ENCODE results near the gene SPATA7. TPM values are rescaled to one million over a fixed set of nuclear protein-coding genes. Genes with fewer than 3 reads are reported as not detected.

Gene SPATA7
- total and polyA plus RNA-seq, 9 of the 15 experiments (the other 6 are each of a cell fraction or from before 2014, with no cell fraction given), result 0.80 to 3.3 (median 2.5) TPM

- ATAC-seq (no peak), DNase-seq (ENCODE audit: extremely low read depth in 1 of 4, low spot score in 3 of 4) (no peak), FAIRE-seq (no peak)
- Histone ChIP-seq H3K27me3 (ENCODE audit: control insufficient read depth in 2 of 2, insufficient read depth in 2 of 2, low read length in 2 of 2) (no peaks in the 10 kb centered on the region), H4K20me1 (replicated peaks; ENCODE audit: control insufficient read depth, insufficient read depth, low read length) (no peaks in the 10 kb centered on the region), H3K27ac (ENCODE audit: extremely low read depth, low read depth, low read length) (no peak overlapping the region), H3K9me3 (replicated peaks; ENCODE audit: control insufficient read depth, insufficient read depth, low read depth, low read length) (no peaks in the 10 kb centered on the region), H3K9ac (ENCODE audit: insufficient read depth in 1 of 2, low read depth in 2 of 2, low read length in 2 of 2) (no peak overlapping the region), H3K79me2 (ENCODE audit: control insufficient read depth, insufficient read depth, low read length) (no peaks in the 10 kb centered on the region), H3K4me1 (replicated peaks in 1 of 2; ENCODE audit: control insufficient read depth in 2 of 2, insufficient read depth in 2 of 2, low read length in 2 of 2) (no peaks in the 10 kb centered on the region), H3K4me3 (no peak overlapping the region), H2AFZ (ENCODE audit: low read depth, low read length) (no peak overlapping the region), H3K4me2 (ENCODE audit: insufficient read depth, low read length) (no peak overlapping the region), H3K9me1 (ENCODE audit: control insufficient read depth, insufficient read depth, low read length) (no peaks in the 10 kb centered on the region), H3K36me3 (ENCODE audit: control insufficient read depth, insufficient read depth, low read length) (no peaks in the 10 kb centered on the region)
- in situ Hi-C loops (cut with MboI), result loop anchor here (25.0 kb wide), 1 partner anchor 530 kb away; no protein-coding TSS in a partner anchor
- CTCF ChIA-PET (ENCODE audit: low intra/inter-chr PET ratio), result no interaction called here
- BruUV-seq (replicated peaks), result no TSS peak
- intact Hi-C loops (cut with micrococcal nuclease), result no loop called here
- WGBS (ENCODE audit: insufficient coverage, low coverage, missing lambda C conversion rate), result 16% methylated on average over 3 of the region's 3 CpGs
- POLR2A ChIA-PET, result no interaction called here
- TF ChIP-seq HCFC1 (IDR thresholded peaks at IDR 0.05; ENCODE audit: low read depth, low read length), result no peak
- TF ChIP-seq ATF3 (IDR thresholded peaks at IDR 0.05), result no peak
- no peak for TF ChIP-seq ATF3 (CRISPR knock-in tag; conservative IDR thresholded peaks at IDR 0.05)
- no peak for TF ChIP-seq MCM3 (IDR thresholded peaks at IDR 0.05)
- no peak for TF ChIP-seq HOMEZ (CRISPR knock-in tag; IDR thresholded peaks at IDR 0.05)
- TF ChIP-seq KLF16 (IDR thresholded peaks at IDR 0.05), result no peak
- no peak for TF ChIP-seq MECOM (CRISPR knock-in tag; IDR thresholded peaks at IDR 0.05)
- TF ChIP-seq RFX1 (IDR thresholded peaks at IDR 0.05), result no peak
- TF ChIP-seq TGIF2 (CRISPR knock-in tag; IDR thresholded peaks at IDR 0.05), result no peak
- no peak for TF ChIP-seq CHAMP1 (IDR thresholded peaks at IDR 0.05)
- no peak for TF ChIP-seq ZEB2 (IDR thresholded peaks at IDR 0.05)
- TF ChIP-seq SREBF1 (IDR thresholded peaks at IDR 0.05; ENCODE audit: borderline replicate concordance, low read depth, low read length), result no peak
- no peak for TF ChIP-seq BRD9 (IDR thresholded peaks at IDR 0.05; ENCODE audit: low read depth, partially characterized antibody)
- TF ChIP-seq CREB3 (tag; conservative IDR thresholded peaks at IDR 0.05; ENCODE audit: low read depth), result no peak
- no peak for TF ChIP-seq CBX2 (IDR thresholded peaks at IDR 0.05; ENCODE audit: insufficient read depth, low read length, poor library complexity, severe bottlenecking)
- TF ChIP-seq TFE3 (CRISPR knock-in tag; IDR thresholded peaks at IDR 0.05), result no peak
- no peak for TF ChIP-seq ZNF23 (CRISPR knock-in tag; IDR thresholded peaks at IDR 0.05)
- TF ChIP-seq PHF20 (IDR thresholded peaks at IDR 0.05; ENCODE audit: partially characterized antibody), result no peak
Measured at GRCh38 chr14:88482524-88482923, 97.1 kb downstream of the SPATA7 start.
